T-helper 1 cell (primary cell): ENCODE results near the gene DYNLT1.
"Not testable (repeated sequence)": the region's sequence is repeated elsewhere in the genome, so short reads cannot be mapped to it uniquely, and the experiment has no call there.

Experiments used
- DNase-seq, 5 donors: peaks; one replicate each; pipeline ENCODE4 v3.0.0-alpha.2; 2012 to 2020

The DYNLT1 gene

DNA sequence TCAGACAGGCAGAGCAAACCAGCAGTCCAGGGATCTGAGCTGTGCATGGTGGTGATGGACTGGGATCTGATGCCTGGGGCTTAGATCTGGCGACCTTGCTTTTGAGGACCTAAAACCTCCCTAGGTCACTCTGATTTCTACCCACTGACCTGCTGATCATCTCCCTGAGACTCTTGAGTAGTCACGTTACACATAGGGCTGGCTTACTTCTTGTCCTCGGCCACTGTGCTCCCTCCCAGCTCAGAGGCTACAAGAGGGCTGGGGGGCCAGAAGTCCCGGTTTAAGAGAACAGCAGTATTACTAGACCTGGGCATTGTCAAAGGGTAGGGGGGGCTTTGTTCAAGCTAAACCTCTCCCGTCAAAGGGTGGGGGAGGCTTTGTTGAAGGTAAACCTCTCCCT is 5.5 kb downstream of the DYNLT1 start:
- no peak for DNase-seq

DNA sequence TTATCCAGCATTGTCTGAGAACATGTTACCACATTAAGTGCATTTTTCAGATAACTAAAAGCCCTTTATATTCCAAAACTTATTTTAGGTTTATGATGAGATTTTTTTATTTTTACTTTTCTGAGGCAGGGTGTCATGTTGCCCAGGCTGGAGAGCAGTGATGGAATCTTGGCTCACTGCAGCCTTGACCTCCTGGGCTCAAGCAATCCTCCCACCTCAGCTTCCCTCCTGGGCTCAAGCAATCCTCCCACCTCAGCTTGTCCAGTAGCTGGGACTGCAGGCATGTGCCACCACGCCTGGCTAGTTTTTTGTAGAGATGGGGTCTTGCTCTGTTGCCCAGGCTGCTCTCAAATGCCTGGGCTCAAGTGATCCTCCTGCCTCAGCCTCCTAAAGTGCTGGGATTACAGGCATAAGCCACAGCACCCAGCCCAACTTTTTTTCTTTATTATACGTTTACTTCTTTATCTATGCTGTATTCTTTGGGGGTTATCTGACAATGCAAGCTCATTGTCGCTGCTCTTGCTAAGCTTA is 6.2 kb downstream of the DYNLT1 start:
- DNase-seq = no peak

DNA sequence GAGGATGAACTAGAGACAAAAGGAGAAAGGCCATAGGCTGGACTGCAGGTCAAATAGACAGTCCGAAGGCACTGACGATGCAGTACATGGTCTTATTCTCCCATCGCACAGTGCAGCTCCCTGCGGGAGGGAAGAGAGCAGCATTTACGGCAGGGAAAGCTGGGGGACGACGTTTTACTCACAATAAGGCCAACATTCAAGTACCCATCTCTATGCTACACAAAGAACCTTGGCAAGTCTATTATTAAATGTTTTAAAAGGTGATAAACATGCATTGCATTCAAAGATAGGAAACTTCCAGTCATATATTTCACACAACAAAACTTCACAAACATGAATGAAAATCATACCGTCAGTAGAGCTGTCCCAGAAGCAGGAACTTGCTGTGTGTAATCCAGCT is 7.8 kb downstream of the DYNLT1 start:
- DNase-seq = no peak

DNA sequence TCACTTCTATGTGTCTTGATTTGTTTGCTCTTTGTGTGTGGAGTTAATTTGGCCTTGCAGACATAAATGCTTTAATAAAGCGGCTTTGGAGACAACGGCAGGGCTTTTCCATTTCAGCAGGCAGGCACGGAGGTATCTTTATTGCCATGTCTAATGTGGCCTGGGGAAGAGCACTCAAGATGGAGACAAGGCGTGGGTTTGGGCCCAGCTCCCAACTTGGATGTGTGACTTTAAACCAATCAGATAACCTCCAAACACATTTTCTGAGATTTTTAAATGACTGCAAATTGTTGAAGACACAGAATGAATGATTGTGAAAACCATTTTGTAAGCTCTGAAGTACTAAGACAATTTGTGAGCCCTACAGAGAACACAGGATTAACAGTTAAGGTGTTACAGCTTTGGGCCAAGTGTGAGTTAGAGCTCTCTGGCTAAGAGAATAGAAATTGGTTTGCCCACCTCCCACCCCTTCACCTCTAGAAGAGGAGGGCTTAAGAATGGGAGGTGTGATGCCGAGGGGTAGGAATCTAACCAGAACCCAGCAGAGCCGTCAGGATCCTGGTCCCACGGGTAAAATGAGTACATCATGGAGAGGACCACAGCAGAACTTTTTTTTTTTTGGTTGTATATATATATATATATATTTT is 9.0 kb downstream of the DYNLT1 start:
- no peak for DNase-seq

DNA sequence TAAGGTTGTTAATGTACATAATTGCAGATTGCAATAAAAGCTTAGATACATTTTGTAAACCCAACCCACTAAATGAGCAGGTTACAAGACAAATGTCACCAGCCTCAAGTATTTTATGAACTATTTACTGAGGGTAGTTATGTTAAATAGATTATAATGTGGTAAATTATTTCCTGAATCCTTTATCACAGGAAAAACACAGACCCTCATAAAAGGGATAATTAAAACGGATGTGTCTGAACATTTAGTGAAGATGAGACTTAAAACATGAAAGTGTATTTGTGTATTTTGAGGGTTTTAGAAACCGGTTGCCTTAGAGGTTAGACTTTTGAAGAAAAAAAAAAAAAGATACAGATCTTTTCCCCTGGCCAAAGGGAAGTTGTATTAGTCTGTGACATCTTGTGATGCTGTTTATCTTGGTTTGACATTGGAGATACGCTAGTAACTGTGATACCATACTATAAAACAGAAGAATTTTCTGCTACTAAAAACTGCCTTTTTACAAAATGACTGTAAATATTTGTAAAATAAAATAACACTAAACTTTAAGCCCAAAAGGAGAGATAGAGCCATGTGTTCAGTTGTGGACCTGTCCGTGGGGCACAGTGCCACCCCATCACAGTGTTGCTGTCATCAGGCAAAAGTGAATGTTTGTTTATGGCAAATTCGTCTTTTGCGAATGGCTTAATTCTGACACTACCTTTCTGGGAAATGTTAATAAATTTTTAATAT is 9.7 kb downstream of the DYNLT1 start:
- no peak for DNase-seq

DNA sequence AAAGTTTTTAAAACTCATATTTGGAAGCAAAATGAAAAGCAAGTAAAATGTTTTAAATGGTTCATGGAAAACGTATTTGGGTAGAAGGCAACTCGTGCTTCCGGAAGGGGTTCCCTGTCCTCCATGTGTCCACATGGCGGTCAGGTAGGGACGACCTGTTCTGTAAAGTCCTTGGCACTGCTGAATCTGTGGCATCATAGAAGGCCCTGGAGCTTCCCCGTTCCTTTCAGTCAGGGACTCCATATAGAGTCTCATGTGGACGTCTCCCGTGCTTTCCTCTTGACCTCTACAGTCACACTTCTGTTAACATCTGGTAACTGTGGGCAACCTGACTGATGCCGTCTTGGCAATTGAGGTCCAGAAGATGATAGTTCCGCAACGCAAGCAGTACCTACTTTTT is 11.4 kb downstream of the DYNLT1 start:
- no peak for DNase-seq

DNA sequence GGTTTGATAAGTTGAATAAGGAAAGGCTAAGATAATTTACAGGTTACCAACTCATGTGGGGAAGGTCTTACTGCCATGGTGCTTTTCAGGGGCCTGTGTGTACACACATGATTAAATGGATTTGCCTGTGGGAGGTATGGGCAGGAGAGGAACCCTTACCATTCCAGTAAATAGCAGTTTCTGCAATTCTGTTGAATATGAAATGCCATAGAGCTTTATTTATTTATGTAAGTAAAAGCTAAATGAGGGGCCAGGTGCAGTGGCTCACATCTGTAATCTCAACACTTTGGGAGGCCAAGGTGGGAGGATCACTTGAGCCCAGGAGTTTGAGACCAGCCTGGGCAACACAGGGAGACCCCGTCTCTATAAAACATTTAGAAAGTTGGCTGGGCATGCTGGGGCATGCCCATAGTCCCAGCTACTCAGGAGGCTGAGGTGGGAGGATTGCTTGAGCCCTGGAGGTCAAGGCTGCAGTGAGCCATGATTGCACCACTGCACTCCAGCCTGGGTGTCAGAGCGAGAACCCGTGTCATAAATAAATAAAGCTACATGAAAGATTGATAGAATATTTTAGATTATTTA is 11.9 kb downstream of the DYNLT1 start:
- not testable (repeated sequence) for DNase-seq

DNA sequence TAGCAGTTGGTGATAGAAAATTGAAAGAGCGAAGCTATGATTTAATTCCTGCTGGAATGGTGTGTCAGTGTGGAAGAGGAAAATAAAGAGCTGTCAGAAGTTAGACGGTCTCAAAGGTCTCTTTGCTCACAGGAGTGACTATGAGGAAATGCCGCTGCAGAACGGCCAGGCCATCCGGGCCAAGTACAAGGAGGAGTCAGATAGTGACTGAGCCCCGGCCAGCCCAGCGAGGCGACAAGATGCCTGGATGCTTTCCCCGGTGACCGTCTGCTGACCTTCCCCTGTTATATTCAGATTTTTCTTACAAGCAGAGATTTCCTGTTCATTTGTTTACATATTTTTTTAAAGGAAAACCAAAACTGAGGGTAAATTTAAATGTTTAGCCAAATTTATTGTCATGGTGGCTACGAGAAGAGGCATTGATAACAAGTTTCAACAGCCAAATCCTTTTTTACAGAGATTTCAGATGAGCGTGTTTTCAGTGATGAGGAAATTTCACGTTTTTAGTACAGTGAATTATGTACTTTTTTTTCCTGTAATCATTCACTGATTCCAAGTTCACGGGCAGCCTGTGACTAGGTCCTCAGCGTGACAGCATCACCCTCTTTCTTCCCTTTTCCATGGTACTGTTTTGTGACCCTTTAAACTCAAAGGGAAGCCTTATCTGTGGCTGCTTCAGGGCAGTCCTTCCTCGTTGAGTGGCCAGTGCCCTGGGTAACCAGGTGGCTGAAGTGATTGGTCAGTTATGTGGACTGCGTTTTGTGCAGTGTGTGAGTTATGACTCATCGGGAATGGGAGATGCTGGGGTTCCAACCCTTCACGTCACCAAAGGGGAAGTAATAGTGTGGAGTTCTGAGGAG is 12.6 kb downstream of the DYNLT1 start:
- DNase-seq = no peak

DNA sequence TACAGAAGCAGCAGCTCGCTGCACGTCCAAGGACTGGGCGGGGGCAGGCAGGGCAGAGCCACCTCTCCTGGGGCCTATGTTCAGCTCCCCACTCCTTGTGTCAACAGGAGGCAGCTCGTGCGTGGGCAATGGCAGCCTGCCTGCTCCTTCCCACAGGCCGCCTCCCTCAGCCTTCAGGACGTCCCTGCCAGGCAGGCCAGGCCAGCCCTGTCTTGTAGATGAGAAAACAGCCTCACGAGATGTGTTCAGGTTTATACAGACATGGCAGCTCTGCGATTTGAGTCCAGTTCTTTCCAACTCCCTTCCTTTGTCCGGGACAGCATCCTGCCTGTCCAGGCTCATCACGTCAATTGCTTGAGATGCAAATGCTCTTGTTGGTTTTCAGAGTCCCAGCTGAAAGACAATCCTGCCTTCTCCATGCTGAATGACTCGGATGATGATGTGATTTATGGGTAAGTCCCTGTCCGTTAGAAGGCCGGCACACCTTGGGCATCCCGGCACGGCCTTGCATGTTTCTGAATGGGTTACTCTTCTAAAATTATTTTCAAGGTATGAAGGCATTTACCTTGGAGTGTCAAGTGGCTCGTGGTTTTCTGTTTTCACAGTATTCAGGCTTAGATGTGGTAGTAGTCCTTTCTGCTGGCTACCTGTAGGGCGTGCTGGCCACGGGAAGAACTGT is 13.5 kb downstream of the DYNLT1 start:
- DNase-seq = no peak

DNA sequence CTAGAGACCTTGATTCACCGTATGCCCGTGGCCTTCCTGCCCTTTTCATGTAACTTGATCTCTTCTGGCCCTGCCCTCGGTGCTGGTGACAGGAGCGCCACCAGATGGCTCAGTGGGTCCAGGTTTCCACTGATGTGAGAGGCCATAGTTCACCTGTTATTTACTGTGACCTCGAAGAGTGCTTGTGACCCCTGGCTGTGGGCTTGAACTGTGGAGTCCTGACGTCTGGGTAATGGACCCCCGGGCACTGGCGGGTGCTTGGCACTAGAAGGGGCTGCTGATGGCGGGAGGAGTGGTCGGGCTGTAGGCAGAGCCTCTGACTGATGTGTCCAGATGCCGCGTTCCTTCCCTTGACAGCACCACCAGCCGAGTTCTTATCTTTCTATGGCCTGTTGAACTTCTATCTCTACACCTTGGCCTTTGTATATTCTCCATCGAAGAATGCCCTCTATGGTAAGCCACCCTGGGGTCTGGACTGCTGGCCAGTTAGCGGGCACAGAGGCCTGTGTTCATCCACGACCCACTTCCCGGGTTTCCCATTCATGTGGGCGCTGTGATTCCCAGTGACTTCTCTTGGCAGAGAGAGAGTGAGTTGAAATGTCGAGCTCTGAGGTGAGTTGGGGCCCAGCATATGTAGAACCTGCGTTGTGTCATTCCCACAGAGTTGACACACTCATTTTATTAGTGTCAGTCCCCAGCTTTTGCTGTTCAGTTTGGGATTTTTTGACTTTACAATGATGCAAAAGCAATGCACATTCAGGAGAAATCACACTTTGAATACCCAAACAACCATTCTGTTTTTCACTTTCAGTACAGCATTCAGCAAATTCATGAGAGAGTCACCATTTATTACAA is 14.9 kb downstream of the DYNLT1 start:
- peak in 1 of 5 donors; percentile 27 for DNase-seq

DNA sequence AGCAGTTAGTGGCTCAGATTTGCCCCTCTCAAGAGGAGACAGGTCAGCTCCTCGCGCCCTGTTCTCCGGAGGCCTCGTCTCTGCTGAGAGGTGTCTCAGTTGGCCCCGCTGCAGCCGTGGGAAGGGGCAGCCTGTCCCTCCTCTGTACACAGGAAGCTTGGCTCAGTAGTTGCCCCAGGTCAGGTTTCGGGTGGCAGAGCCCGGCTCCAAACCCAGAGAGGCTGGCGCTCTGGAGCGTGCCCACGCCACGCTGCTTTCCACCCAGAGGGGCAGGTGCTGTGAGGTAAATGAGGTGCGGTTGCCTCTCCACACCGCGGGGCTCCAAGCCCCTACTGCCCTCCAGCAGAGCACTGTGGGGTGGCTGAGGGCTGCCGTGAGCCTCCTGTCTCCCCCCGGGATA is 16.0 kb downstream of the DYNLT1 start:
- no peak for DNase-seq

DNA sequence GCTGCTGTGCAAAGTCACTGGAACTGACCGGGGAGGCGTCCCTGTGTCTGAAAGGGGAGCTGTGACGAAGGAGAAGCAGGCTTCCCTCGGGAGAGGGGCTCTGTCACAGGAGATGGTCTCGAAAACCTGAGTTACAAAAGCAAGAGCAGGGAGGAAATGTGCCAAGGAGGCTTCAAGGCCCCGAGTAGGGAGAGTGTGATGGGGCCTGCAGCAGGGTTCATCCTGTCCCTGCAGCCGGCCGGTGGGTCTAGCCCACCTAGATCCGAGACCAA is 16.7 kb downstream of the DYNLT1 start:
- DNase-seq = no peak

DNA sequence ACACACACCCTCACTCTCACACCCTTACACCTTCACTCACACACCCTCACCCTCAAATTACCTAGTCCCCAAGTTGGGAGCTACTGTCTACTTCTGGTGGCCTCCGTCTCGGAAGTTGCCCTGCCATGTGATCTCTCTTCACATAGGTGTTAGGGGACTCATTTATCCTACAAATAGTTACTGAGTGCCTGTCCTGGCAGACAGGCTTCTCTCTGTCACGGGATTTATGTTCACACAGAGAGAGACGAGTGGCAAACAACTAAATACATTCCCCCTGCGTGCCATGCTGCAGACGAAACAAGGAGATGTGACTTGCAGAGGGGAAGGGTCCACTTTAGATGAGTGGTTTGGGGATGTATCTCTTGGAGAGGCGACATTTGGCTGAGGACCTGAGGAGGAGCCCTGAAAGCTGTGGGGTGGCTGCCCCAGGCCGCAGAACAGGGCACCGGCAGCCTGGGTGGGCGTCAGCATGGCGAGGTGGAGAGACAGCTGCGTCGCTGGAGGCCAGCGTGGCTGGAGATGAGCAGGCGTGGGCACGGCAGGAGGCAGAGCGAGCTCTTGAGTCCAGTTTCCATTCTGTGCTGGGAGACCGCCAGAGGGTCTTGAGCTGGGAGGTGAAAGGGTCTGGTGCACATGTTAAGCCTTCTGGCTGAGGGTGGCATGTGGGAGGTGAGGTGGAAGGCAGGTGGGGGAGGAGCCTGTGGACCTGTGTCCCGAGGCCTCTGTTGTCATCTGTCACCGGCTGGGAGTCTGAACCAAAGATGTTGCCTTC is 17.2 kb downstream of the DYNLT1 start:
- DNase-seq = no peak

DNA sequence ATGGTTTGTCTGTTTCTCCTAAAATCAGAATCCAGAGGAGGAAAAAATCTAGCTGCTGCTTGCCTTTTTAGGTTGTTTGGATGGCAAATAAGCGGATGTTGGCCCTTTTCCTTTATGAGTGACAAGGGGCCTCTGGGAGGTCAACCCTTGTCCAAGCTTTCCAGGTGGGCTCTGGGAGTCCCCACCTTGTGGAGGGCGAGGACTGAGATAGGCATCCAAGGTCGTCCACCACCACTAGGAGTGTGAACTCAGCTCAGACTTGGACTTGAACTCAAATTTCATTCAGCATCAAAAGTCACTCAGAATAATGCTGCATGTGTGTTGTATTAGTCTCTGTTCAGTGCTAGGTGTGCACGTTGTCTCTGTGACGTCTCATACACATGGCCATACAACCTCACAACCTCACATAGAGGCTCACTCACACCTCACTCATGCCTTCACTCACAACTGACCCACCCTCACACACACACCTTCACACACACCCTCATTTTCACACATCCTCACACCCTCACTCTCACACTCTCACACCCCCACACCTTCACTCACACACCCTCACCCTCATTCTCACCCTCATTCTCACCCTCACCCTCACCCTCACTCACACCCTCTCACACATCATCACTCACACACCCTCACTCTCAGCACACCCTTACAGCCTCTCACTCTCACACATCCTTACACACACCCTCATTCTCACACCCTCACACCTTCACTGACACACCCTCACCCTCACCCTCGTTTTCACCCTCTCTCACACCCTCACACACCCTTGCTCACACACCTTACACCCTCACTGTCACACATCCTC is 18.0 kb downstream of the DYNLT1 start:
- no peak for DNase-seq

DNA sequence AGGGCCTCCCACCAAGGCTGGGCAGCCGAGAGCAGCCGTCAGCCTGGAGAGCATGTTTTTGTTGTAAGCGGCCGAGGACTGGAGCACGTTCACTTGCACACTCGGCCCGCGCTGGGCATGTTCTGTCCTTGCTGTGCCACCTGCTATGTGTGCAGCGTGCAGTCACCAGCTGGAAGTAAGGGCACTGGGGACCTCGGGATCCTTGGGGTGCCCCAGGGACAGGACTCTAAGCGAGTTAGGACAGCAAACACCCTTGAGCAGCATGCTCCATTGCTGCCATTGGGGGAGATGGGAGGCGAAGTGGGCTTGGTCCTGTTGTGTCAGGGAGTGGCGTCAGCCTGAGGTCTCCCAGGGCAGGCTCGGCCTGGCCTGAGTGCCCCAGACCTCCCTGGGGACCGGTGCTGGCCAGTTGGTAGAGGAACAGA is 18.6 kb downstream of the DYNLT1 start:
- no peak for DNase-seq

DNA sequence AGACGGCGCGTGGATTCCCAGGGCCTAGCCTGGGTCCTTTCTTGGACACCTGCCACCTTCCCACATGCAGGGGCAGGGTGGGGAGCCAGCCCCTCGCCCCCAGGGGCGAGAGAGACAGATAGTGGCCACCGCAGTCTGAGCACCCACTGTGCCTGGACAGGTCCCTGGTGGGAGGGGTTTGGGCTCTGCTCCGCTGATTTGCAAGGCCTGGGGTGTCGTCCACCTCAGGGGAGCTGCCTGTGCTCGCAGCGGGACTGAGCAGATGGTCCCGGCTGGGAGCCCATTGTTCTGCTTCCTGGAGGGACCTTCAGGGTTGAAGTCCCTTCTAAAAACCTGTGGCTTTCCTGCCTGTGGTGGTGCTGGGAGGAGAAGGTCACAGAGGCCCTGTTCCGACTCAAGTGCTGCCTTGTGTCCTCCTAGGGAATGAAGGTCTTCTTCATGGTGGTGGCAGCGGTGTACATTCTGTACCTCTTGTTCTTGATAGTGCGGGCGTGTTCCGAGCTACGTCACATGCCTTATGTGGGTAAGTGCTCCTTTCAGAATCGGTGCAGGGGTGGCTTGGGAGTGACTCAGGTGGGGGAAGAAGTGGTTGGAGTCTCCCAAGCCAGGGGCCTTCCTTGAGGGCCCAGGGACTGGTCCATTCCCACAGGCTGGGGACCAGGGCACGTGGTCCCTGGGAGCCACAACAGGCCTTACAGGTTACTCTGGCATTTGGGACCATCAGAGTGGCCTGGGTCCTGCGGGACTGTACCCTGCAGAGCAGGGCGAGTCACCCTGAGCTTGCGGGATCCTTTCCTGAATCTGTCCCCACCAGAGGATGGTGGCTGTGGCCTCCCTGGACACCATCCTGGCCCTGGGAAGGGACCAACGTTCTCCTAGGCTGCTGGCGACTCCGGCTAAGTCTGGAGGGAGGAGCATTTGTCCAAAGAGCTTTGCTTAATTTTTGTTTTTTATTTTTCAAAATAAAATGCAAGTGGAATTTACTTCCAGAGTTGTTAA is 19.6 kb downstream of the DYNLT1 start:
- no peak for DNase-seq

DNA sequence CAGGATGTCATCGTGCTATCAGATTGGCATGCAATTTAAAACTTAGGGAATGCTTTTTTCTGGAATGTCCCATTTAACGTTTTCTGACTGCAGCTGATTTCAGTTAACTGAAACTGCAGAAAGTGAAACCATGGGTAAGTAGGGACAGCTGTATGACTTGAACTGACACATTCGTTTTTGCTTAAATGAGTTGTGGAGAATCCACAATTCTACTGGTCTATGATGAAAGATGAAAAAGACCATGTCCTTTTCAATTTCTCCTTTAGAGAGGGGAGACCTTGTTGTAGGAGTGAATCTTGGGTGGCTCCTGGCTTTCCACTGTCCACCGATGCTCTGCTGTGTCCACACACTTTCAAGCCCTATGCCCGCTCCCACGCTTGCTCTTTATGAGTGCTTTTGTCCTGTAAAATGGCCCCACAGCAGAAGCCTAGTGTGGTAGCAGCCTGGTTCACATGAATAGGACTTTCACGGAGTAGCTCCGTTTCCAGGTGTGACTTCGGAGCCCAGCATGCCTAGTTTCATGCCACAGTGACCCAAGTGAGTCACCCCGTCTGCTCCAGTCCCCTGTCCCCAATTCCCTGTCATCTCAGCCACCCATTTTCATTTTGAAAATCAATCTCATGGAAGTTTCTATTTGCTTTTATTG is 21.9 kb downstream of the DYNLT1 start:
- no peak for DNase-seq
